HG03103 (cell line): Measurements from ENCODE around the gene STX1B.

Experiments
- ATAC-seq: cut with Tn5 transposase; IDR thresholded peaks from one replicate; pipeline ENCODE4 v1.9.1; 2021; ENCODE audit warnings: low read depth; ENCODE audit not compliant: unreplicated experiment

STX1B gene

GRCh38 chr16:30996985-30997724 is 13.3 kb downstream of the STX1B start:
- peak; percentile 65 for ATAC-seq

- ATAC-seq = no peak
Measured at GRCh38 chr16:30996324-30996984, 14.0 kb downstream of the STX1B start.

- no peak for ATAC-seq
Measured at GRCh38 chr16:30995927-30996323, 14.5 kb downstream of the STX1B start.

GRCh38 chr16:30992931-30993816 is 17.3 kb downstream of the STX1B start:
- no peak for ATAC-seq

GRCh38 chr16:30992276-30992780 is 18.1 kb downstream of the STX1B start:
- no peak for ATAC-seq

GRCh38 chr16:30991052-30991451 is 19.4 kb downstream of the STX1B start:
- ATAC-seq = no peak

DNA sequence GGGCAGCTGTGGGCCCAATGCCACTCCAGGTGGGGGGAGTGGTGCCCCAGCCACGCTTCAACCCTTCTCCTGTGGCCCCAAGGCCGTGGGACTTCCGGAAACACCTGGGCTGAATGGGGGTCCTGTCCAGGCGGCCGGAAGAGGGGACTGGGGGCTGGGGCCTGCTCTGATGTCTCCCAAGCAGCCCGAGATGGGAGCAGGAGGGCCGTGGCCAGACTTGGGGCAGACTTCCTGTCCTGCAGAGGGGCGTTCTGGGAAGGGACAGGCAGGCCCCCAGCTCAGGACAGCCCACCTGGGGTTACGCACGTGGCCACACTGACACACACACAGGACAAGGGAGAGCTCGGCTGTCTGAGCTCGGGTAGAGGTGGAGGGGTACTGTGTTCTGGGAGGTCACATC is 20.3 kb downstream of the STX1B start:
- no peak for ATAC-seq

DNA sequence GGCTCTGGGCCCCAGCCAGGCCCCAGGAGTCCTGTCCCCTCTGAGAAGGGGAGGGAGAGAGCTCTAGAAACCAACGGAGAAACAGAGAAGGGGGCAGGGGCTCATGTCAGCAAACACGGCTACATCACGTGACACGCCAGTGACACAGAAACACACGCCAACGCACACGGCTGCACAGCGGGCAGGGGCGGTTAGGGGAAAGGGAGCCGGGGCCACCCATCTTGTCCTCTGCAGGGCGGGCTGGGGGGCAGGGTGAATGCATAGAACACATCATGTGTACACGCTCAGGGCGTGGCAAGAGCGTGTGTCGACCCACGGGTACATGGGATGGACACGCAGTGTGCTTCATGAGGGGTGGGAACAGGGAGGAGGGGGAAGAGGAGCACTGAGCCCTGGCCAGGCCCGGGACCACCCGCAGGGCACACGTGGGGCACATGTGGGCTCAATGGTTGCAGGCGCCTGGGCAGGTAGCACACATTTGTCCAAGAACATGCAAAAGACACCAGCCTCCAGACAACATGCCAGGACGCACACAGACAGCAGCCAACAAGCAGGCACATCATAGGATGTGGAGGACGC is 20.9 kb downstream of the STX1B start:
- no peak for ATAC-seq

DNA sequence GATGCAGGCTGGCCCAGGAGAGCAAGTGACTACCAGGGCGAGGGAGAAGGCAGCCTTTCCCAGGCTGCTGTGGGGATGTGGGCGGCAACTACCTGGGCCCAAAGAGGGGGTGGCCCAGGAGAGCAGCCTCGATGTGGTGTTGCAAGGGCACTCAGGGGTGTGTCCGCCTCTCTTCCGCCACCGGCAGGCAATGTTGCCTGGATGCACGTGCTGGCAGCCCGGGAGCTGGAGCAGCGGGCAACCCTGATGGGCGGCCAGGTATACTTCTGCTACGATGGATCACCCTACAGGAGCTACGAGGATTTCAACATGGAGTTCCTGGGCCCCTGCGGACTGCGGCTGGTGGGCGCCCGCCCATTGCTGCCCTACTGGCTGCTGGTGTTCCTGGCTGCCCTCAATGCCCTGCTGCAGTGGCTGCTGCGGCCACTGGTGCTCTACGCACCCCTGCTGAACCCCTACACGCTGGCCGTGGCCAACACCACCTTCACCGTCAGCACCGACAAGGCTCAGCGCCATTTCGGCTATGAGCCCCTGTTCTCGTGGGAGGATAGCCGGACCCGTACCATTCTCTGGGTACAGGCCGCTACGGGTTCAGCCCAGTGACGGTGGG is 22.8 kb downstream of the STX1B start:
- ATAC-seq = no peak

- ATAC-seq = no peak
Measured at GRCh38 chr16:30986129-30986991, 24.1 kb downstream of the STX1B start.

DNA sequence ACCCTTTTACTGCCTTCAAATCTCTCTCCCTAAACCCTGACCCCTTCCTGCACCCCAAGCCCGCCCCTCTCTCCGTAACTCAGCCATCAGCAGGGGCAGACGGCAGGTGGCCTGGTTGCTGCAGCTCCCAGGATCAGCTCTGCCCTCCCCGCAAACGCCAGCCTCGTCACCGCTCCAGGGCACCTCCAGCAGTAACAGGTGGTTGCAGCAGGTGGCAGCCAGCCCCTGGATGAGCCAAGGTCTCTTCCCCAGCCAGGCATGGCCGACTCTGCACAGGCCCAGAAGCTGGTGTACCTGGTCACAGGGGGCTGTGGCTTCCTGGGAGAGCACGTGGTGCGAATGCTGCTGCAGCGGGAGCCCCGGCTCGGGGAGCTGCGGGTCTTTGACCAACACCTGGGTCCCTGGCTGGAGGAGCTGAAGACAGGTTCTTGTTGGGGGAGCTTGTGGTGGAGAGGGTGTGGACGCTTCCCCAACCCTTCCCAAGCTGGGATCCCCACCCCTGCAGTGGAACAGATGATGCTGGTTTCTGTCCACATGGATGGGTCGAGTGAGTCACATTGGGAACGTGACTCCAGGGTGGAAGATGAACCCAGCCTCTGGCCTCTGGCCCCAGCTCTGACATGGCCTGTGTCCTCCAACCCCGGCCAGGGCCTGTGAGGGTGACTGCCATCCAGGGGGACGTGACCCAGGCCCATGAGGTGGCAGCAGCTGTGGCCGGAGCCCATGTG is 24.9 kb downstream of the STX1B start:
- no peak for ATAC-seq

DNA sequence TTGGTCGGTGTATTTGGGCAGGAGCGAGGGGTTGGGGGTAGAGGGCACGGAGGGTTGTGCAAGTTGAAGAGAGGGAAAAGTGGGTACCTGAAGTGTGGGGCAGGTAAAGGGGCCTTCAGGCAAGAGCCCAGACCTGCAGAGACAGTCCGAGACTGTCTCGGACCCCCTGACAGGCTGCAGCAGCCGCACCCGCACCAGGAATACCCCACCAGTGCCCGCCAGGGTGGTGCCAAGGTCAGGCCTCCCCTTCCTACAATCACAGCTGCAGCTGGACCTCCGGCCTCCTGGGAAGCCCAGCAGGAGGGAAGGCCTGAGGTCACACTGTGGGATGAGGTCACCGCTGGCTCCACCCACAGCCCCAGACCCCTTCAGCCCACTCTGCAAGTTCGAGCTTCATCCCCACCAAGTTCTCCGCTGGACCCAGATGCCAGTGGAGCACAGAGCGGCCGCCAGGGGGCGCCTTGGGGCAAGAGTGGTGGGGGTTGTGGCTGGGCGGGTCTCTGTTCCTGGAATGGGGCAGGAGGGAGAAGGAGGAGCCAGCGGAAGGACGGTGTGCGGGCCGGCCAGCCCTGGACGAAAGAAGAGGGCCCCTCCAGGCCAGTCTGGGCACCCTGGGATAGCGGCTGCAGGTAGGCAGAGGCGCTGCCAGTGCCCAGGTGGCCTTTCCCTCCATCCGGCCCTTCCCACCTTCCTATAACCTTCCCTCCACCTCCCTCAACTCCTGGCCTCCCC is 25.6 kb downstream of the STX1B start, which contains the start of gene HSD3B7:
TSS of gene HSD3B7 (plus strand) at position 539 of the 732 bp plus-strand sequence. CDS start 452 bp downstream, outside the sequence.
- no peak for ATAC-seq

DNA sequence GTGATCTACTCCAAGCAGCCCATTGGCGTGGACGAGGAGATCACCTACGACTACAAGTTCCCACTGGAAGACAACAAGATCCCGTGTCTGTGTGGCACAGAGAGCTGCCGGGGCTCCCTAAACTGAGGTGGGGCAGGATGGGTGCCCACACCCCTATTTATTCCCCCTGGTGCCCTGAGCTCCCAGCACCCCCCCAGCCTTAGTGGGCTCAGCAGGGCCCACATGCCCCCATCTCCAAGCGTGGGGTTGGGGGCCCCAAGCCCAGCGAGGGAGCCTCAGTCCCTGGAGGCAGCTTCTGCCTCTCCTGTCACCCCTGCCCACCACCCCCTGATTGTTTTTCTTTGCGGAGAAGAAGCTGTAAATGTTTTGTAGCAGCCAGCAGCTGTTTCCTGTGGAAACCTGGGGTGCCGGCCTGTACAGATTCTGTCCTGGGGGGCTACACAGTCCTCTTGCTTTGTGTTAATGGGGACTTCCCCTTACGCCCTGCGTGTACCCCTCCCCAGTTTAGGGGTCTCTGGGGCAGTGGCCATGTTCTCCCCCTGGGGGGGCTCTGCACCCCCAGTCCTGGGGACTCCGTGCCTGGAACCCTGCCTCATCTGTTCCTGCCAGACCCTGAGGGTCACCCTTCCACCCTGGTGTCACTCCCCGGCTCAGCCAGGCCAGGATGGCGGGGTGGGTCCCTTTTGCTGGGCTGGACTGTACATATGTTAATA is 26.4 kb downstream of the STX1B start:
- no peak for ATAC-seq

- ATAC-seq = no peak
Measured at GRCh38 chr16:30983289-30983889, 27.0 kb downstream of the STX1B start.

GRCh38 chr16:30982548-30983288 is 27.7 kb downstream of the STX1B start:
- ATAC-seq = no peak

DNA sequence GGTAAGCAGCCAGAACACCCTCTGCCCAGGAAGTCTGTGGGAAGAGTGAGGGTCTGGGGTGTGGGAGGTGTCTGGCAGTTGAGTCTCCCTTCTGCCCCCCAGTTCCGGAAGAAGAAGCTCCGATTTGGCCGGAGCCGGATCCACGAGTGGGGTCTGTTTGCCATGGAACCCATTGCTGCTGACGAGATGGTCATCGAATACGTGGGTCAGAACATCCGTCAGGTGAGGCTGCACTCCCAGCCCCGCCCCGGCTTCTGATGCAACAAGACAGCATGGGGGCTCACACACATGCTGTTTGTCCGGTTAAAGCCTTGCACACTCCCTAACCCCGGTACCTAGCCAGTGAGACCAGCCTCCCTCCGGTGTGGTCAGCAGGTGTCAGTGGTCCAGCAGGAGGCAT is 29.5 kb downstream of the STX1B start:
- no peak for ATAC-seq
